Tibial nerve (tissue), 3 donors: Measurements from ENCODE around the gene TLDC2.

Source experiments
- POLR2A ChIP-seq, 2 donors: fragments of 450-650 bp; IDR thresholded peaks; one replicate each; pipeline ENCODE4 v1.6.1; 2017; ENCODE audit warnings: antibody characterized with exemption in 2 of 2, mild to moderate bottlenecking in 2 of 2, moderate library complexity in 2 of 2
- TF ChIP-seq, protein P1 (sequence below), 5 experiments: fragments of 200-600 bp in 3 of 5; fragments of 450-650 bp in 2 of 5; sonication (generic) in 3 of 5; IDR thresholded peaks; one replicate each; pipeline ENCODE4 v1.5.1; 2016 to 2019; ENCODE audit warnings: antibody characterized with exemption in 5 of 5, mild to moderate bottlenecking in 3 of 5, moderate library complexity in 2 of 5

DNA sequence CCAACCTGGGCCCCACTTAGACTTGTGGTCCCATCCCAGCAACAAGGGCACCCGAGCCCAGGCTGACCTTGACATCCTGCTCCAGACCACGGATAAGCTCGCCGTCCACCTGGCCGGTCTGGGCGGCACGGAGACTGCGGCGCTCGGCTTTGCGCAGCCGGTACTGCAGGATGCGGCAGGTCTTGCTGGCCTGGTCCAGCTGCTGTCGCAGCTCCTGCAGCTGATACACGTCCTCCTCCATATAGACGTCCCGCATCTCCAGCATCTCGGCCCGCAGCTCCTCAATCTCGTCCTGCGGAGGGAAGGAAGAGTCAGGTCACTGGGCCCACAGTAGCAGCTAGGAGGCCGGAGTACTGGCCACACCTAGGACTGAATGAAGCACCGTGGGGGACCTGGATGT lies 36.8 kb upstream of the TLDC2 start:
- TF ChIP-seq, protein P1, sequence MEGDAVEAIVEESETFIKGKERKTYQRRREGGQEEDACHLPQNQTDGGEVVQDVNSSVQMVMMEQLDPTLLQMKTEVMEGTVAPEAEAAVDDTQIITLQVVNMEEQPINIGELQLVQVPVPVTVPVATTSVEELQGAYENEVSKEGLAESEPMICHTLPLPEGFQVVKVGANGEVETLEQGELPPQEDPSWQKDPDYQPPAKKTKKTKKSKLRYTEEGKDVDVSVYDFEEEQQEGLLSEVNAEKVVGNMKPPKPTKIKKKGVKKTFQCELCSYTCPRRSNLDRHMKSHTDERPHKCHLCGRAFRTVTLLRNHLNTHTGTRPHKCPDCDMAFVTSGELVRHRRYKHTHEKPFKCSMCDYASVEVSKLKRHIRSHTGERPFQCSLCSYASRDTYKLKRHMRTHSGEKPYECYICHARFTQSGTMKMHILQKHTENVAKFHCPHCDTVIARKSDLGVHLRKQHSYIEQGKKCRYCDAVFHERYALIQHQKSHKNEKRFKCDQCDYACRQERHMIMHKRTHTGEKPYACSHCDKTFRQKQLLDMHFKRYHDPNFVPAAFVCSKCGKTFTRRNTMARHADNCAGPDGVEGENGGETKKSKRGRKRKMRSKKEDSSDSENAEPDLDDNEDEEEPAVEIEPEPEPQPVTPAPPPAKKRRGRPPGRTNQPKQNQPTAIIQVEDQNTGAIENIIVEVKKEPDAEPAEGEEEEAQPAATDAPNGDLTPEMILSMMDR (IDR thresholded peaks at IDR 0.05) = no peak
- TF ChIP-seq POLR2A (IDR thresholded peaks at IDR 0.05) = no peak
